K562 (cell line): ENCODE results near the gene HLTF. TPM values are rescaled to one million over a fixed set of nuclear protein-coding genes. Genes with fewer than 3 reads are reported as not detected.

Source experiments
- ATAC-seq: fragments of 200-7000 bp; cut with Tn5 transposase; 3 replicates; pipeline ENCODE4 v1.9.1; 2020; ENCODE audit warnings: moderate library complexity
- BruUV-seq: library from RNA; stranded (reverse); fragments of 400-500 nt; replicated peaks from 2 replicates; lab custom pipeline; 2021; lab: Mats Ljungman, UMichigan
- CTCF ChIA-PET: fragments of 300-600 bp; formaldehyde crosslinking; extraction: SDS; loops from one replicate; lab custom pipeline; 2021; ENCODE audit warnings: low intra/inter-chr PET ratio; lab: Yijun Ruan, JAX
- POLR2A ChIA-PET: fragments of 300-600, 350-650 bp; sonication (Branson Sonifier 250); formaldehyde crosslinking; extraction: SDS; loops from one replicate; lab custom pipeline; 2021; ENCODE audit warnings: antibody characterized with exemption, inconsistent platforms; lab: Yijun Ruan, JAX
- DNase-seq, 4 experiments: peaks; one replicate each; pipeline versions ENCODE4 v3.0.0 to v3.0.0-alpha.2; 2011 to 2018; ENCODE audit warnings: low spot score in 3 of 4, mixed read lengths in 3 of 4; ENCODE audit errors: extremely low read depth in 1 of 4
- FAIRE-seq: peaks from 2 replicates; lab custom pipeline; 2011; peaks lifted over from hg19 to GRCh38; lab: Jason Lieb, UNC
- H2AFZ ChIP-seq: 2 replicates; pipeline ENCODE4 v1.6.0; 2011; ENCODE audit warnings: low read depth, low read length, control low read depth, inconsistent platforms
- H3K27ac ChIP-seq: fragments of 200-600 bp; 3 replicates; pipeline ENCODE4 v1.8.0; 2011; ENCODE audit warnings: low read depth, mild to moderate bottlenecking, control low read depth, inconsistent platforms, low read length, moderate library complexity, mixed read lengths; ENCODE audit errors: extremely low read depth
- H3K27me3 ChIP-seq, 2 experiments: fragments of 300-600 bp in 1 of 2; 2 replicates in 1 of 2; 3 replicates in 1 of 2; pipeline versions ENCODE4 v1.6.0 to v1.8.0; 2011; ENCODE audit warnings: inconsistent platforms in 2 of 2, low read length in 2 of 2, mild to moderate bottlenecking in 1 of 2, mixed read lengths in 1 of 2, moderate library complexity in 1 of 2; ENCODE audit not compliant: control insufficient read depth in 2 of 2, insufficient read depth in 2 of 2
- H3K36me3 ChIP-seq: fragments of 300-600 bp; 3 replicates; pipeline ENCODE4 v1.8.0; 2011; ENCODE audit warnings: mild to moderate bottlenecking, low read length, inconsistent platforms; ENCODE audit not compliant: control insufficient read depth, insufficient read depth
- H3K4me1 ChIP-seq, 2 experiments: fragments of 200-600 bp in 1 of 2; replicated peaks in 1 of 2; 2 replicates in 1 of 2; 3 replicates in 1 of 2; pipeline versions ENCODE4 v1.5.1 to v1.8.0; 2011; ENCODE audit warnings: inconsistent platforms in 2 of 2, low read length in 2 of 2, mild to moderate bottlenecking in 1 of 2, mixed read lengths in 1 of 2, moderate library complexity in 1 of 2; ENCODE audit not compliant: control insufficient read depth in 2 of 2, insufficient read depth in 2 of 2
- H3K4me2 ChIP-seq: 2 replicates; pipeline ENCODE4 v1.6.1; 2011; ENCODE audit warnings: low read length, control low read depth, inconsistent platforms, mixed read lengths; ENCODE audit not compliant: insufficient read depth
- H3K4me3 ChIP-seq: fragments of 200-600 bp; sonication (generic), shearing (Covaris generic); 2 replicates; pipeline ENCODE4 v1.5.1; 2016; ENCODE audit warnings: control low read depth, inconsistent platforms
- H3K79me2 ChIP-seq: fragments of 200-600 bp; 3 replicates; pipeline ENCODE4 v1.8.0; 2011; ENCODE audit warnings: low read length, inconsistent platforms; ENCODE audit not compliant: control insufficient read depth, insufficient read depth
- H3K9ac ChIP-seq, 2 experiments: 2 replicates each; pipeline versions ENCODE4 v1.6.0 to v1.6.1; 2011; ENCODE audit warnings: low read depth in 2 of 2, low read length in 2 of 2, control low read depth in 1 of 2, inconsistent platforms in 1 of 2, mild to moderate bottlenecking in 1 of 2, mixed read lengths in 1 of 2; ENCODE audit not compliant: insufficient read depth in 1 of 2
- H3K9me1 ChIP-seq: one replicate; pipeline ENCODE4 v1.6.0; 2011; ENCODE audit warnings: inconsistent platforms, mild to moderate bottlenecking, low read length, moderate library complexity; ENCODE audit not compliant: control insufficient read depth, insufficient read depth
- H3K9me3 ChIP-seq: replicated peaks from 2 replicates; pipeline ENCODE4 v1.5.1; 2011; ENCODE audit warnings: low read depth, low read length, inconsistent platforms; ENCODE audit not compliant: control insufficient read depth, insufficient read depth
- H4K20me1 ChIP-seq: replicated peaks from 2 replicates; pipeline ENCODE4 v1.6.1; 2011; ENCODE audit warnings: low read length, inconsistent platforms, mixed read lengths; ENCODE audit not compliant: control insufficient read depth, insufficient read depth
- LEF1 ChIP-seq: fragments of 450-650 bp; IDR thresholded peaks from 2 replicates; pipeline ENCODE4 v1.6.1; 2016; ENCODE audit warnings: mild to moderate bottlenecking
- POLR2AphosphoS5 ChIP-seq: IDR thresholded peaks from 2 replicates; pipeline ENCODE4 v1.6.1; 2011; ENCODE audit warnings: mild to moderate bottlenecking, low read depth, low read length, moderate library complexity; ENCODE audit not compliant: control insufficient read depth, insufficient read depth
- TEAD4 ChIP-seq, 2 experiments: sonication (generic) in 1 of 2; formaldehyde crosslinking in 1 of 2; IDR thresholded peaks; 2 replicates each; pipeline versions ENCODE4 v1.6.1 to v1.8.0; 2012 to 2022; ENCODE audit warnings: borderline replicate concordance in 1 of 2, inconsistent platforms in 1 of 2, low read length in 1 of 2, mild to moderate bottlenecking in 1 of 2, missing genetic modification reagents in 1 of 2
- U2AF2 ChIP-seq: fragments of 200-400 bp; formaldehyde crosslinking; optimal IDR thresholded peaks from 2 replicates; pipeline ENCODE3; 2017; ENCODE audit warnings: low read depth, mild to moderate bottlenecking, low read length
- ZFX ChIP-seq: sonication (generic); formaldehyde crosslinking; IDR thresholded peaks from 2 replicates; pipeline ENCODE4 v1.8.0; 2022; ENCODE audit warnings: mild to moderate bottlenecking, missing genetic modification reagents, moderate library complexity
- ZNF263 ChIP-seq: sonication (generic); formaldehyde crosslinking; IDR thresholded peaks from 2 replicates; pipeline ENCODE4 v1.8.0; 2022; ENCODE audit warnings: mild to moderate bottlenecking, missing genetic modification reagents, borderline replicate concordance
- ZNF511 ChIP-seq: sonication (generic); formaldehyde crosslinking; IDR thresholded peaks from 2 replicates; pipeline ENCODE4 v1.8.0; 2022; ENCODE audit warnings: mild to moderate bottlenecking, missing genetic modification reagents
- ZNF583 ChIP-seq: fragments of 250-450 bp; sonication (Bioruptor Pico); IDR thresholded peaks from 2 replicates; pipeline ENCODE4 v1.4.0; 2020
- ZNF586 ChIP-seq: fragments of 450-650 bp; formaldehyde crosslinking; conservative IDR thresholded peaks from 2 replicates; pipeline ENCODE4 v1.4.0; 2020; ENCODE audit warnings: mild to moderate bottlenecking, moderate library complexity
- WGBS: fragments of 100-300 bp; shearing (Covaris generic); methylation state at CpG from one replicate; pipeline ENCODE4 v1.1.6; 2016; ENCODE audit warnings: low coverage, mixed read lengths; ENCODE audit not compliant: insufficient coverage; ENCODE audit errors: missing lambda C conversion rate; 5-methylcytosine and 5-hydroxymethylcytosine counted together
- in situ Hi-C: fragments of 300-500 bp; cut with MboI; formaldehyde crosslinking; loops from 4 replicates; pipeline ENCODE4 v1.15.0; 2018; ENCODE audit warnings: inconsistent platforms, mixed read lengths
- intact Hi-C: fragments of 100-400 bp; cut with micrococcal nuclease; formaldehyde crosslinking; loops from 2 replicates; pipeline ENCODE4 v1.14.2; 2022
- polyA plus RNA-seq, 8 experiments: library from polyadenylated mRNA; depleted of rRNA in 4 of 8; stranded (reverse) in 5 of 8; unstranded in 3 of 8; fragments of >200 nt; fragmentation: Nextera tagmentation in 2 of 8; fragmentation: Illumina TruSeq in 1 of 8; extraction: Ambion mirVana in 2 of 8; extraction: Trizol in 1 of 8; gene quantifications; 2 replicates each; pipeline versions ENCODE4 v1.2.1 to v1.2.3, GENCODE V29; 2011 to 2014; ENCODE audit warnings: inconsistent platforms in 1 of 8, missing spikeins in 1 of 8
- total RNA-seq, 7 experiments: library from RNA; depleted of rRNA in 6 of 7; stranded (reverse); fragments of >200 nt in 6 of 7; fragmentation: Illumina TruSeq in 2 of 7; extraction: Trizol in 2 of 7; gene quantifications; 2 replicates each; pipeline versions ENCODE4 v1.2.1 to v1.2.3, GENCODE V29; 2011 to 2021; ENCODE audit warnings: low replicate concordance in 1 of 7
- TF ChIP-seq, protein P1 (sequence below): fragments of 250-450 bp; sonication (Bioruptor Pico); IDR thresholded peaks from 2 replicates; pipeline ENCODE4 v1.8.0; 2021; ENCODE audit warnings: moderate library complexity, mild to moderate bottlenecking, inconsistent platforms

HLTF gene
- total and polyA plus RNA-seq, 9 of the 15 experiments (the other 6 are each of a cell fraction or from before 2014, with no cell fraction given) = 35.1 to 82.4 (median 50.4) TPM

GRCh38 chr3:149134575-149134974, 48.2 kb upstream of the HLTF start:
- H3K4me3 ChIP-seq = no peak overlapping the region
- H3K79me2 ChIP-seq = peaks cover 8% of the 10 kb centered on the region; the same call in 1 of the 3 replicates
- no peak overlapping the region for H3K9ac ChIP-seq
- FAIRE-seq (no peak), DNase-seq (no peak), ATAC-seq (no peak)
- H3K27ac ChIP-seq = no peak overlapping the region
- no peaks in the 10 kb centered on the region for H3K9me1 ChIP-seq
- H3K4me2 ChIP-seq = no peak overlapping the region
- POLR2A ChIA-PET = no interaction called here
- H3K27me3 ChIP-seq = no peaks in the 10 kb centered on the region
- in situ Hi-C loops = no loop called here
- no peaks in the 10 kb centered on the region for H3K9me3 ChIP-seq
- no peaks in the 10 kb centered on the region for H4K20me1 ChIP-seq
- WGBS = 36% methylated on average over 3 of the region's 3 CpGs
- no peak for TF ChIP-seq ZNF586
- TF ChIP-seq POLR2AphosphoS5 = no peak
- no peak for TF ChIP-seq ZFX
- TF ChIP-seq ZNF263 = no peak
- TF ChIP-seq ZNF511 (CRISPR knock-in tag) = no peak
- no peak for TF ChIP-seq ZNF583 (CRISPR knock-in tag)
- TF ChIP-seq U2AF2 = no peak
- no peak for TF ChIP-seq TEAD4 (IDR thresholded peaks at IDR 0.05; ENCODE audit: low read length)
- TF ChIP-seq TEAD4 (CRISPR knock-in tag; IDR thresholded peaks at IDR 0.05; ENCODE audit: borderline replicate concordance) = no peak
- TF ChIP-seq LEF1 = no peak
- TF ChIP-seq, protein P1, sequence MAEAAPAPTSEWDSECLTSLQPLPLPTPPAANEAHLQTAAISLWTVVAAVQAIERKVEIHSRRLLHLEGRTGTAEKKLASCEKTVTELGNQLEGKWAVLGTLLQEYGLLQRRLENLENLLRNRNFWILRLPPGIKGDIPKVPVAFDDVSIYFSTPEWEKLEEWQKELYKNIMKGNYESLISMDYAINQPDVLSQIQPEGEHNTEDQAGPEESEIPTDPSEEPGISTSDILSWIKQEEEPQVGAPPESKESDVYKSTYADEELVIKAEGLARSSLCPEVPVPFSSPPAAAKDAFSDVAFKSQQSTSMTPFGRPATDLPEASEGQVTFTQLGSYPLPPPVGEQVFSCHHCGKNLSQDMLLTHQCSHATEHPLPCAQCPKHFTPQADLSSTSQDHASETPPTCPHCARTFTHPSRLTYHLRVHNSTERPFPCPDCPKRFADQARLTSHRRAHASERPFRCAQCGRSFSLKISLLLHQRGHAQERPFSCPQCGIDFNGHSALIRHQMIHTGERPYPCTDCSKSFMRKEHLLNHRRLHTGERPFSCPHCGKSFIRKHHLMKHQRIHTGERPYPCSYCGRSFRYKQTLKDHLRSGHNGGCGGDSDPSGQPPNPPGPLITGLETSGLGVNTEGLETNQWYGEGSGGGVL (CRISPR knock-in tag) = no peak
- intact Hi-C loops = no loop called here
- CTCF ChIA-PET = no interaction called here
- peaks cover 0 to 7% of the 10 kb centered on the region in 2 experiments; a peak in 3 of 5 replicates for H3K4me1 ChIP-seq
- no peaks in the 10 kb centered on the region for H3K36me3 ChIP-seq
- no peak overlapping the region for H2AFZ ChIP-seq
- BruUV-seq = no TSS peak
